GM18508 (cell line): ENCODE results near the gene PLLP.
"Not testable (repeated sequence)": the region's sequence is repeated elsewhere in the genome, so short reads cannot be mapped to it uniquely, and the experiment has no call there.

Source experiments
- ATAC-seq: cut with Tn5 transposase; IDR thresholded peaks from one replicate; pipeline ENCODE4 v1.9.1; 2021; ENCODE audit warnings: moderate number of reproducible peaks; ENCODE audit not compliant: insufficient read depth, unreplicated experiment

PLLP gene

GRCh38 chr16:57275946-57276345 is 8.5 kb downstream of the PLLP start:
- not testable (repeated sequence) for ATAC-seq

GRCh38 chr16:57273826-57274225 is 10.6 kb downstream of the PLLP start:
- ATAC-seq: no peak

GRCh38 chr16:57273359-57273758 is 11.1 kb downstream of the PLLP start:
- ATAC-seq: no peak

GRCh38 chr16:57271867-57272495 is 12.5 kb downstream of the PLLP start:
- no peak for ATAC-seq

GRCh38 chr16:57271063-57271345 is 13.5 kb downstream of the PLLP start:
- ATAC-seq: no peak

GRCh38 chr16:57270221-57271062 is 14.0 kb downstream of the PLLP start:
- ATAC-seq: no peak

- ATAC-seq: no peak
These were observed 15.4 kb downstream of the PLLP start for GRCh38 chr16:57268804-57269800.

GRCh38 chr16:57267343-57267742 is 17.1 kb downstream of the PLLP start:
- ATAC-seq: not testable (repeated sequence)

GRCh38 chr16:57266531-57267260 is 17.8 kb downstream of the PLLP start:
- ATAC-seq: no peak

GRCh38 chr16:57265850-57266530 is 18.5 kb downstream of the PLLP start:
- ATAC-seq: no peak

GRCh38 chr16:57264950-57265371 is 19.5 kb downstream of the PLLP start:
- ATAC-seq: no peak

- no peak for ATAC-seq
These were observed 20.1 kb downstream of the PLLP start for GRCh38 chr16:57264381-57264780.

- ATAC-seq: no peak
These were observed 20.7 kb downstream of the PLLP start for GRCh38 chr16:57263541-57264351.

GRCh38 chr16:57262841-57263540 is 21.5 kb downstream of the PLLP start:
- no peak for ATAC-seq

- ATAC-seq: no peak
These were observed 22.7 kb downstream of the PLLP start for GRCh38 chr16:57261806-57262205.

GRCh38 chr16:57260294-57260929 is 24.1 kb downstream of the PLLP start:
- ATAC-seq: no peak

GRCh38 chr16:57258910-57259475 is 25.5 kb downstream of the PLLP start:
- ATAC-seq: no peak
